ENCODE measurements around the gene DVL3. TPM values are rescaled to one million over a fixed set of nuclear protein-coding genes. Genes with fewer than 3 reads are reported as not detected.

DVL3 gene
- total RNA-seq, 4 donors from 2014 or later, result 56.8 to 117 (median 66.4) TPM

- ATAC-seq, result no peak
- Histone ChIP-seq H3K27ac (peak overlapping the region in 3 of 4 donors; percentile 24 to 95 (median 94)), H3K36me3 (peaks cover 0 to 68% of the 10 kb centered on the region in 2 donors), H3K27me3 (no peaks in the 10 kb centered on the region), H3K4me3 (no peak overlapping the region), H3K4me1 (peaks cover 0 to 55% (median 25%) of the 10 kb centered on the region in 3 donors), H3K9me3 (no peaks in the 10 kb centered on the region)
- 70 to 100% methylated on average over 1 to 2 of the region's 16 CpGs for WGBS, 2 donors (ENCODE audit: low coverage in 1 of 2)
- TF ChIP-seq CTCF (IDR thresholded peaks at IDR 0.05), result no peak
- TF ChIP-seq POLR2A (IDR thresholded peaks at IDR 0.05), result no peak
- no peak for TF ChIP-seq EP300 (IDR thresholded peaks at IDR 0.05)
- TF ChIP-seq POLR2AphosphoS5 (IDR thresholded peaks at IDR 0.05), result no peak
These were observed 9.6 kb downstream of the DVL3 start for GRCh38 chr3:184164648-184165330.

- Histone ChIP-seq H3K4me1 (peaks cover 0 to 48% (median 17%) of the 10 kb centered on the region in 3 donors), H3K27me3 (no peaks in the 10 kb centered on the region), H3K36me3 (peaks cover 0 to 76% of the 10 kb centered on the region in 2 donors), H3K27ac (peak overlapping the region in 1 of 4 donors; percentile 24), H3K9me3 (no peaks in the 10 kb centered on the region), H3K4me3 (no peak overlapping the region)
- no peak for ATAC-seq
- TF ChIP-seq EP300 (IDR thresholded peaks at IDR 0.05), result no peak
- WGBS, 2 donors (ENCODE audit: low coverage in 1 of 2), result 93 to 95% methylated on average over 2 to 3 of the region's 3 CpGs
These were observed 10.4 kb downstream of the DVL3 start for GRCh38 chr3:184165543-184165942.

DNA sequence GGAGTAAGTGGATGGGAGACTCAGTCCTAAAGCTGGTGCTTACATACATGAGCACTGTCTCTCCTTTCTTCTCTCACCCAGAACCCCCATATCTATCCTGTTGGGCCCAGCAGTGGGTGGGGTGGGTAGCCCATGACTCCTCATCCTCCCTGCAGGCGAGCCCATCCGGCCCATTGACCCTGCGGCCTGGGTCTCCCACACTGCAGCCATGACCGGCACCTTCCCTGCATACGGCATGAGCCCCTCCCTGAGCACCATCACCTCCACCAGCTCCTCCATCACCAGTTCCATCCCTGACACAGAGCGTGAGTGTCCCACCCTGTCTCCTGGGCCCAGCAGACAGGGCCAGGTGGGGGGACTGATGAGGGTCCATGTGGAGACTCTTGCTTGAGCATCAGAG, 11.5 kb downstream of the DVL3 start:
- 81 to 100% methylated on average over 3 of the region's 6 CpGs for WGBS, 2 donors (ENCODE audit: low coverage in 1 of 2)

GRCh38 chr3:184167786-184168185, 12.6 kb downstream of the DVL3 start:
- TF ChIP-seq POLR2AphosphoS5 (IDR thresholded peaks at IDR 0.05) (no peak), CTCF (IDR thresholded peaks at IDR 0.05) (no peak), POLR2A (IDR thresholded peaks at IDR 0.05) (no peak), EP300 (IDR thresholded peaks at IDR 0.05) (no peak)
- H3K9me3 ChIP-seq, result no peaks in the 10 kb centered on the region
- no peak for ATAC-seq
- H3K27me3 ChIP-seq, result no peaks in the 10 kb centered on the region
- H3K4me3 ChIP-seq, result no peak overlapping the region
- peaks cover 0 to 98% of the 10 kb centered on the region in 2 donors for H3K36me3 ChIP-seq
- peaks cover 0 to 25% (median 3%) of the 10 kb centered on the region in 3 donors for H3K4me1 ChIP-seq
- 88 to 100% methylated on average over 2 to 5 of the region's 8 CpGs for WGBS, 2 donors (ENCODE audit: low coverage in 1 of 2)
- peak overlapping the region in 3 of 4 donors; percentile 34 to 60 (median 49) for H3K27ac ChIP-seq

More for the DNA sequence above, 11.5 kb downstream of the DVL3 start:
- no peaks in the 10 kb centered on the region for H3K27me3 ChIP-seq
- H3K4me1 ChIP-seq, result peaks cover 0 to 37% (median 11%) of the 10 kb centered on the region in 3 donors
- peaks cover 0 to 87% of the 10 kb centered on the region in 2 donors for H3K36me3 ChIP-seq
- H3K4me3 ChIP-seq, result no peak overlapping the region
- H3K27ac ChIP-seq, result peak overlapping the region in 1 of 4 donors; percentile 10
- ATAC-seq, result no peak
- TF ChIP-seq POLR2AphosphoS5 (IDR thresholded peaks at IDR 0.05) (no peak), CTCF (IDR thresholded peaks at IDR 0.05) (no peak), EP300 (IDR thresholded peaks at IDR 0.05) (no peak), POLR2A (IDR thresholded peaks at IDR 0.05) (no peak)
- H3K9me3 ChIP-seq, result no peaks in the 10 kb centered on the region

DNA sequence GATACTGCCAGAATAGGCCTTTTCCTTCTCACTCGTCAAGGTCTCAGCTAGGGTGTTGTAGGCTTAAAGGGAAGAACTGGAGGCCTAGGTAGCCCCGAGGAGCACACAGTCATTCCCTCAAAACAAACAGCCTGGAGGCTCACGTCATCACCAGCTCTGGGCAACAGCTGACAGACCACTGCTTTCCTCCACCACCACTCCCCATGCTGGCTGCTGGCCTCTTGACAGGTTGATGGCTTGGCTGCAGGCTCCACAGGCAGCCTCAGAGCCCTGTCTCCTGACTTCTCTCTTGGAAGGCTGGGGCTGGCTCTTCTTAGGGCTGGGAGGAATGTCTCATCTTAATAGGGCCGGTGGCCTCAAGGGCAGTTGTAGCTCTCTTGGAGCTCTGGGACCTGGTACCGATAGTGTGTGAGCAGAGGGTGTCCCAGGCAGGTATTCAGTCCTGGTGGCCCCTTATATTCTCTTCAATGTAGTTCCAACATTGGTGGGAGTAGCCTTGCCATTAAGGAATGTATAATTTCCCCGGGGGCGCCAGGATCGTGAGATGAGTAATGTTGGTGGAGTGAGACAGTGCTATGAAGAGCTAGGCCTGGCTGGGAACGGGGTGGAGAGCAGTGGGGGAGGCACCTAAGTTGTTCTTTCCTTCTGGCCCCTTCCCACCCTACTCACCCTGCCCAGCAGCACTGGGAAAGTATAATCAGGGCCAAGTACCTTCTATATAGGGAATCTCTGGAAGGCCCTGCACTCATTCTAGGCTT, 13.4 kb downstream of the DVL3 start:
- Histone ChIP-seq H3K36me3 (peaks cover 0 to 92% of the 10 kb centered on the region in 2 donors), H3K27ac (peak overlapping the region in 3 of 4 donors; percentile 43 to 60 (median 49)), H3K4me3 (no peak overlapping the region), H3K9me3 (no peaks in the 10 kb centered on the region), H3K27me3 (no peaks in the 10 kb centered on the region), H3K4me1 (peaks cover 0 to 21% (median 0%) of the 10 kb centered on the region in 3 donors)
- ATAC-seq, result peak; percentile 39
- TF ChIP-seq POLR2AphosphoS5 (IDR thresholded peaks at IDR 0.05) (no peak), EP300 (IDR thresholded peaks at IDR 0.05) (no peak), CTCF (IDR thresholded peaks at IDR 0.05) (no peak), POLR2A (IDR thresholded peaks at IDR 0.05) (no peak)
- 33 to 43% methylated on average over 4 to 8 of the region's 9 CpGs for WGBS, 2 donors (ENCODE audit: low coverage in 1 of 2)

All from gastroesophageal sphincter (tissue), 4 donors.